A673 (cell line): ENCODE data around the gene TIPIN. TPM values are rescaled to one million over a fixed set of nuclear protein-coding genes. Genes with fewer than 3 reads are reported as not detected.
A peak's percentile ranks its signal among the peaks of the same experiment; 100 is the strongest.

Experiments
- BruUV-seq: library from RNA; stranded (reverse); fragments of 400-500 nt; replicated peaks from 2 replicates; lab custom pipeline; 2021; lab: Mats Ljungman, UMichigan
- CTCF ChIA-PET: fragments of 300-600 bp; sonication (Branson Sonifier 250); formaldehyde crosslinking; loops from one replicate; lab custom pipeline; 2022; ENCODE audit warnings: antibody characterized with exemption; lab: Charles Lee
- POLR2A ChIA-PET: fragments of 300-600 bp; sonication (Branson Sonifier 250); formaldehyde crosslinking; loops from one replicate; lab custom pipeline; 2022; ENCODE audit warnings: antibody characterized with exemption; ENCODE audit not compliant: low non-redundant PET; lab: Charles Lee
- DNase-seq: peaks from one replicate; pipeline ENCODE4 v3.0.0-alpha.2; 2015; ENCODE audit warnings: low spot score
- H3K27ac ChIP-seq: fragments of 200-600 bp; sonication (generic); 2 replicates; pipeline ENCODE4 v1.5.1; 2016; ENCODE audit warnings: mixed run types, low read depth, mild to moderate bottlenecking, mixed read lengths, antibody characterized with exemption, low read length; ENCODE audit not compliant: poor library complexity, severe bottlenecking
- H3K27me3 ChIP-seq: fragments of 200-600 bp; sonication (generic); replicated peaks from 2 replicates; pipeline ENCODE4 v1.6.1; 2017; ENCODE audit warnings: mixed run types, low read depth, mild to moderate bottlenecking, mixed read lengths, antibody characterized with exemption, low read length; ENCODE audit not compliant: insufficient read depth, poor library complexity
- H3K36me3 ChIP-seq: fragments of 200-600 bp; sonication (generic); 2 replicates; pipeline ENCODE4 v1.6.1; 2016; ENCODE audit warnings: mixed run types, mild to moderate bottlenecking, mixed read lengths, antibody characterized with exemption, low read length; ENCODE audit not compliant: insufficient read depth, poor library complexity, severe bottlenecking
- H3K4me1 ChIP-seq: fragments of 200-600 bp; sonication (generic); 2 replicates; pipeline ENCODE4 v1.6.1; 2017; ENCODE audit warnings: mixed run types, mild to moderate bottlenecking, mixed read lengths, antibody characterized with exemption, low read length; ENCODE audit not compliant: insufficient read depth, poor library complexity, severe bottlenecking
- H3K4me3 ChIP-seq: fragments of 200-600 bp; sonication (generic); 2 replicates; pipeline ENCODE4 v1.5.1; 2016; ENCODE audit warnings: low read depth, mixed run types, mild to moderate bottlenecking, mixed read lengths, low read length; ENCODE audit not compliant: poor library complexity, severe bottlenecking
- H3K9me3 ChIP-seq: fragments of 200-600 bp; sonication (generic); 2 replicates; pipeline ENCODE4 v1.6.1; 2016; ENCODE audit warnings: mixed run types, low read depth, mild to moderate bottlenecking, mixed read lengths, antibody characterized with exemption, low read length; ENCODE audit not compliant: poor library complexity, severe bottlenecking
- CTCF ChIP-seq: fragments of 300-800, 200-600 bp; sonication (generic); conservative IDR thresholded peaks from 2 replicates; pipeline ENCODE4 v1.5.1; 2017; ENCODE audit warnings: low read depth, mild to moderate bottlenecking, antibody characterized with exemption, low read length, moderate library complexity, mixed read lengths
- EZH2 ChIP-seq: fragments of 200-600 bp; sonication (generic); IDR thresholded peaks from 2 replicates; pipeline ENCODE4 v1.6.1; 2017; ENCODE audit warnings: borderline replicate concordance, low read depth, mild to moderate bottlenecking, mixed read lengths, antibody characterized with exemption, low read length; ENCODE audit not compliant: poor library complexity, severe bottlenecking
- intact Hi-C: fragments of 100-400 bp; cut with micrococcal nuclease; formaldehyde crosslinking; loops from one replicate; pipeline ENCODE4 v1.10.0; 2022; ENCODE audit not compliant: unreplicated experiment
- total RNA-seq: library from RNA; stranded (reverse); gene quantifications from 2 replicates; pipeline ENCODE4 v1.2.3, GENCODE V29; 2021

TIPIN gene
- total RNA-seq, 1 experiment from 2014 or later = 42.1 TPM

- Histone ChIP-seq H3K27ac (peak overlapping the region; percentile 34), H3K36me3 (no peaks in the 10 kb centered on the region), H3K4me1 (peaks cover 44% of the 10 kb centered on the region), H3K27me3 (no peaks in the 10 kb centered on the region), H3K9me3 (no peaks in the 10 kb centered on the region), H3K4me3 (no peak overlapping the region)
- CTCF ChIA-PET = no interaction called here
- POLR2A ChIA-PET = no interaction called here
- intact Hi-C loops = no loop called here
- no TSS peak for BruUV-seq
- DNase-seq = no peak
- no peak for TF ChIP-seq EZH2
- no peak for TF ChIP-seq CTCF
Measured at GRCh38 chr15:66405007-66405406, 48.5 kb upstream of the TIPIN start.

- no peaks in the 10 kb centered on the region for H3K9me3 ChIP-seq
- ChIA-PET POLR2A (no interaction called here), CTCF (no interaction called here)
- DNase-seq = no peak
- TF ChIP-seq CTCF (no peak), EZH2 (no peak)
- no peaks in the 10 kb centered on the region for H3K36me3 ChIP-seq
- intact Hi-C loops = no loop called here
- peaks cover 39% of the 10 kb centered on the region for H3K4me1 ChIP-seq
- H3K27ac ChIP-seq = no peak overlapping the region
- H3K4me3 ChIP-seq = no peak overlapping the region
- H3K27me3 ChIP-seq = no peaks in the 10 kb centered on the region
- BruUV-seq = no TSS peak
Measured at GRCh38 chr15:66404532-66404931, 48.0 kb upstream of the TIPIN start.

GRCh38 chr15:66404122-66404521, 47.6 kb upstream of the TIPIN start:
- ChIA-PET POLR2A (no interaction called here), CTCF (no interaction called here)
- H3K4me3 ChIP-seq = no peak overlapping the region
- H3K27me3 ChIP-seq = no peaks in the 10 kb centered on the region
- H3K4me1 ChIP-seq = peaks cover 35% of the 10 kb centered on the region
- no peak overlapping the region for H3K27ac ChIP-seq
- intact Hi-C loops = no loop called here
- no peaks in the 10 kb centered on the region for H3K36me3 ChIP-seq
- no TSS peak for BruUV-seq
- TF ChIP-seq CTCF (no peak), EZH2 (no peak)
- DNase-seq = no peak
- H3K9me3 ChIP-seq = no peaks in the 10 kb centered on the region
